OCI-LY1 (cell line): Measurements from ENCODE around the gene WDR89.

Experiments used
- H2AFZ ChIP-seq: fragments of 200-600 bp; sonication (generic), shearing (Covaris generic); 2 replicates; pipeline ENCODE4 v1.6.0; 2014; ENCODE audit warnings: antibody characterized with exemption, mild to moderate bottlenecking, low read length
- H3F3A ChIP-seq: fragments of 200-600 bp; sonication (generic), shearing (Covaris generic); 2 replicates; pipeline ENCODE4 v1.6.0; 2014; ENCODE audit warnings: mild to moderate bottlenecking, antibody characterized with exemption, low read length, moderate library complexity; ENCODE audit not compliant: insufficient read depth
- H3K27ac ChIP-seq: fragments of 200-600 bp; sonication (generic); 2 replicates; pipeline ENCODE4 v1.5.1; 2014; ENCODE audit warnings: low read length, mixed run types, mild to moderate bottlenecking, low read depth; ENCODE audit not compliant: poor library complexity, severe bottlenecking
- H3K27me3 ChIP-seq: fragments of 200-600 bp; sonication (generic); 2 replicates; pipeline ENCODE4 v1.6.0; 2014; ENCODE audit warnings: antibody characterized with exemption, mild to moderate bottlenecking, low read length, moderate library complexity; ENCODE audit not compliant: insufficient read depth
- H3K36me3 ChIP-seq: fragments of 200-600 bp; sonication (generic); 2 replicates; pipeline ENCODE4 v1.6.1; 2014; ENCODE audit warnings: mild to moderate bottlenecking, antibody characterized with exemption, low read length, moderate library complexity, mixed read lengths; ENCODE audit not compliant: insufficient read depth
- H3K4me1 ChIP-seq: fragments of 200-600 bp; sonication (generic); 2 replicates; pipeline ENCODE4 v1.5.1; 2014; ENCODE audit warnings: mild to moderate bottlenecking, low read length, moderate library complexity; ENCODE audit not compliant: insufficient read depth, severe bottlenecking
- H3K4me2 ChIP-seq: fragments of 200-600 bp; sonication (generic), shearing (Covaris generic); 2 replicates; pipeline ENCODE4 v1.6.1; 2014; ENCODE audit warnings: low read length
- H3K4me3 ChIP-seq: fragments of 200-600 bp; sonication (generic); 2 replicates; pipeline ENCODE4 v1.5.1; 2014; ENCODE audit warnings: low read length, low read depth, mild to moderate bottlenecking, mixed read lengths; ENCODE audit not compliant: poor library complexity, severe bottlenecking
- H3K79me2 ChIP-seq: fragments of 200-600 bp; shearing (Covaris generic); 2 replicates; pipeline ENCODE4 v1.6.1; 2016; ENCODE audit warnings: mixed run types, low read length, mixed read lengths; ENCODE audit not compliant: insufficient read depth
- H3K9ac ChIP-seq: fragments of 200-600 bp; sonication (generic), shearing (Covaris generic); 2 replicates; pipeline ENCODE4 v1.6.1; 2014; ENCODE audit warnings: mild to moderate bottlenecking, low read length, mixed read lengths
- H3K9me2 ChIP-seq: fragments of 200-600 bp; sonication (generic), shearing (Covaris generic); 2 replicates; pipeline ENCODE4 v1.6.1; 2014; ENCODE audit warnings: low read depth, mild to moderate bottlenecking, low read length, mixed read lengths
- H3K9me3 ChIP-seq: fragments of 200-600 bp; shearing (Covaris generic); 2 replicates; pipeline ENCODE4 v1.6.1; 2014; ENCODE audit warnings: low read length, mixed read lengths
- H4K20me1 ChIP-seq: fragments of 200-600 bp; sonication (generic), shearing (Covaris generic); 2 replicates; pipeline ENCODE4 v1.6.0; 2016; ENCODE audit warnings: mild to moderate bottlenecking, low read length; ENCODE audit not compliant: insufficient read depth
- CTCF ChIP-seq: fragments of 200-600 bp; sonication (generic), shearing (Covaris generic); IDR thresholded peaks from 2 replicates; pipeline ENCODE4 v1.5.1; 2017; ENCODE audit warnings: mild to moderate bottlenecking, antibody characterized with exemption, low read length, moderate library complexity, mixed read lengths
- EZH2 ChIP-seq: fragments of 200-600 bp; sonication (generic), shearing (Covaris generic); IDR thresholded peaks from 2 replicates; pipeline ENCODE4 v1.8.0; 2017; ENCODE audit warnings: borderline replicate concordance, mixed run types, mild to moderate bottlenecking, antibody characterized with exemption, low read length, moderate library complexity, mixed read lengths

Gene WDR89

GRCh38 chr14:63673255-63673654, 31.6 kb upstream of the WDR89 start:
- no peaks in the 10 kb centered on the region for H3F3A ChIP-seq
- H3K27ac ChIP-seq, result no peak overlapping the region
- peaks cover 13% of the 10 kb centered on the region for H3K36me3 ChIP-seq
- H3K4me1 ChIP-seq, result no peaks in the 10 kb centered on the region
- H3K27me3 ChIP-seq, result no peaks in the 10 kb centered on the region
- H3K79me2 ChIP-seq, result no peaks in the 10 kb centered on the region
- no peak overlapping the region for H3K4me2 ChIP-seq
- TF ChIP-seq CTCF (no peak), EZH2 (no peak)
- H3K9me2 ChIP-seq, result no peaks in the 10 kb centered on the region
- H2AFZ ChIP-seq, result no peak overlapping the region
- no peak overlapping the region for H3K9ac ChIP-seq
- H3K9me3 ChIP-seq, result no peaks in the 10 kb centered on the region
- H3K4me3 ChIP-seq, result no peak overlapping the region
- H4K20me1 ChIP-seq, result no peaks in the 10 kb centered on the region

GRCh38 chr14:63672417-63673180, 30.9 kb upstream of the WDR89 start:
- no peak overlapping the region for H3K27ac ChIP-seq
- H3K9me2 ChIP-seq, result no peaks in the 10 kb centered on the region
- no peaks in the 10 kb centered on the region for H4K20me1 ChIP-seq
- no peak overlapping the region for H2AFZ ChIP-seq
- H3K9ac ChIP-seq, result no peak overlapping the region
- TF ChIP-seq EZH2, result no peak
- TF ChIP-seq CTCF, result no peak
- H3F3A ChIP-seq, result no peaks in the 10 kb centered on the region
- no peaks in the 10 kb centered on the region for H3K9me3 ChIP-seq
- H3K36me3 ChIP-seq, result peaks cover 8% of the 10 kb centered on the region
- H3K79me2 ChIP-seq, result no peaks in the 10 kb centered on the region
- no peak overlapping the region for H3K4me2 ChIP-seq
- no peaks in the 10 kb centered on the region for H3K27me3 ChIP-seq
- H3K4me3 ChIP-seq, result no peak overlapping the region
- H3K4me1 ChIP-seq, result no peaks in the 10 kb centered on the region

GRCh38 chr14:63671987-63672386, 30.3 kb upstream of the WDR89 start:
- H3K79me2 ChIP-seq, result no peaks in the 10 kb centered on the region
- no peak overlapping the region for H3K4me2 ChIP-seq
- H3K27ac ChIP-seq, result no peak overlapping the region
- H2AFZ ChIP-seq, result no peak overlapping the region
- no peak overlapping the region for H3K4me3 ChIP-seq
- no peaks in the 10 kb centered on the region for H3K9me2 ChIP-seq
- no peaks in the 10 kb centered on the region for H3K9me3 ChIP-seq
- no peaks in the 10 kb centered on the region for H3K4me1 ChIP-seq
- no peaks in the 10 kb centered on the region for H3K27me3 ChIP-seq
- no peak overlapping the region for H3K9ac ChIP-seq
- H3K36me3 ChIP-seq, result peaks cover 2% of the 10 kb centered on the region
- H4K20me1 ChIP-seq, result no peaks in the 10 kb centered on the region
- no peaks in the 10 kb centered on the region for H3F3A ChIP-seq
- no peak for TF ChIP-seq CTCF
- no peak for TF ChIP-seq EZH2
